Measurements from ENCODE around the gene ARFGAP3.

DNA sequence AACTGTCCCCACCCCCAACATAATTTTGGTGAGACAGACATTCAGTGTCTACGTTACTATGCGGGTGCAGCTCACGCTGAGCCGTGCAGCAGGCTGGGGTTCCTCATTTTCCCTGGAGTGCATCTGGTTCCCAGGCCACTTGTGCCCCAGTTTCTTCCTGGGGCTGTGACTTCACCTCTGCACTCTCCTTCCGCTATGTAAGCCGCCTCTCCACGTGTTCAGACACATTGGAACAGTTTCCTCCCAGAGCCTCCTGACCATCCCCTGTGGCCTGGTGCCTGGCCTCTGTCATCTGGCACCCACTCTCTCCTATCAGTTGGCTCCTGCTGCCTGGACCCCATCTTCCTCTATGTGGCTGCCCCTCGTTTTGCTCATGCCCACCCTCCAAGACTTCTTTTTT is 90.2 kb downstream of the ARFGAP3 start:
- TF ChIP-seq, protein P1, sequence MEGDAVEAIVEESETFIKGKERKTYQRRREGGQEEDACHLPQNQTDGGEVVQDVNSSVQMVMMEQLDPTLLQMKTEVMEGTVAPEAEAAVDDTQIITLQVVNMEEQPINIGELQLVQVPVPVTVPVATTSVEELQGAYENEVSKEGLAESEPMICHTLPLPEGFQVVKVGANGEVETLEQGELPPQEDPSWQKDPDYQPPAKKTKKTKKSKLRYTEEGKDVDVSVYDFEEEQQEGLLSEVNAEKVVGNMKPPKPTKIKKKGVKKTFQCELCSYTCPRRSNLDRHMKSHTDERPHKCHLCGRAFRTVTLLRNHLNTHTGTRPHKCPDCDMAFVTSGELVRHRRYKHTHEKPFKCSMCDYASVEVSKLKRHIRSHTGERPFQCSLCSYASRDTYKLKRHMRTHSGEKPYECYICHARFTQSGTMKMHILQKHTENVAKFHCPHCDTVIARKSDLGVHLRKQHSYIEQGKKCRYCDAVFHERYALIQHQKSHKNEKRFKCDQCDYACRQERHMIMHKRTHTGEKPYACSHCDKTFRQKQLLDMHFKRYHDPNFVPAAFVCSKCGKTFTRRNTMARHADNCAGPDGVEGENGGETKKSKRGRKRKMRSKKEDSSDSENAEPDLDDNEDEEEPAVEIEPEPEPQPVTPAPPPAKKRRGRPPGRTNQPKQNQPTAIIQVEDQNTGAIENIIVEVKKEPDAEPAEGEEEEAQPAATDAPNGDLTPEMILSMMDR (conservative IDR thresholded peaks at IDR 0.05): no peak
- no peak for TF ChIP-seq ZFX (IDR thresholded peaks at IDR 0.05)
